ENCODE measurements around the gene MRPL44.

GRCh38 chr2:223916181-223916920 lies 40.9 kb upstream of the MRPL44 start:
- TF ChIP-seq KDM1A (CRISPR knock-in tag; IDR thresholded peaks at IDR 0.05) = no peak
- TF ChIP-seq SIN3B (IDR thresholded peaks at IDR 0.05; ENCODE audit: low read length) = no peak
- TF ChIP-seq JUN (CRISPR knock-in tag; IDR thresholded peaks at IDR 0.05) = no peak
- TF ChIP-seq CTCF (CRISPR knock-in tag; IDR thresholded peaks at IDR 0.05) = no peak
- no peak for TF ChIP-seq CEBPZ (IDR thresholded peaks at IDR 0.05; ENCODE audit: low read length)
- no peak for TF ChIP-seq AFF4 (CRISPR knock-in tag; IDR thresholded peaks at IDR 0.05)

Data from HepG2 (cell line).